ENCODE data around the gene IGSF9. TPM values are rescaled to one million over a fixed set of nuclear protein-coding genes. Genes with fewer than 3 reads are reported as not detected.

The IGSF9 gene
- total RNA-seq, 1 experiment from 2014 or later = 0.44 TPM

- BruUV-seq (replicated peaks) = no TSS peak
- intact Hi-C loops (cut with micrococcal nuclease) = no loop called here
- Mint-ChIP-seq H3K27ac (ENCODE audit: low read depth, unreplicated experiment) (no peak overlapping the region), H3K36me3 (ENCODE audit: insufficient read depth, unreplicated experiment) (no peaks in the 10 kb centered on the region), H3K9me3 (ENCODE audit: unreplicated experiment) (no peaks in the 10 kb centered on the region), H3K27me3 (ENCODE audit: insufficient read depth, unreplicated experiment) (no peaks in the 10 kb centered on the region), H3K4me1 (ENCODE audit: insufficient read depth, unreplicated experiment) (peaks cover 13% of the 10 kb centered on the region), H3K4me3 (ENCODE audit: unreplicated experiment) (no peak overlapping the region)
- ChIA-PET POLR2A (interaction anchor here (0.9 to 1.3 kb wide), 2 partner anchors 12 to 22 kb away, joined by 3 to 4 read pairs; no protein-coding TSS in a partner anchor), CTCF (interaction anchor here (0.5 to 4.3 kb wide), 8 partner anchors 15 to 781 kb away, joined by 3 to 28 read pairs (median 4); partner anchors contain the start of gene TAGLN2)
- peak; percentile 7 for DNase-seq (ENCODE audit: unreplicated experiment)
- no peak for TF ChIP-seq CTCF (IDR thresholded peaks at IDR 0.05; ENCODE audit: unreplicated experiment)
These were observed 46.1 kb upstream of the IGSF9 start for GRCh38 chr1:159991513-159991912.

GRCh38 chr1:159990005-159990404 lies 44.6 kb upstream of the IGSF9 start:
- Mint-ChIP-seq H3K4me1 (ENCODE audit: insufficient read depth, unreplicated experiment) (no peaks in the 10 kb centered on the region), H3K36me3 (ENCODE audit: insufficient read depth, unreplicated experiment) (no peaks in the 10 kb centered on the region), H3K4me3 (ENCODE audit: unreplicated experiment) (no peak overlapping the region), H3K27ac (ENCODE audit: low read depth, unreplicated experiment) (no peak overlapping the region), H3K9me3 (ENCODE audit: unreplicated experiment) (no peaks in the 10 kb centered on the region), H3K27me3 (ENCODE audit: insufficient read depth, unreplicated experiment) (no peaks in the 10 kb centered on the region)
- TF ChIP-seq CTCF (IDR thresholded peaks at IDR 0.05; ENCODE audit: unreplicated experiment) = no peak
- POLR2A ChIA-PET = interaction anchor here (0.6 to 1.5 kb wide), 3 partner anchors 16 to 64 kb away, joined by 3 to 4 read pairs (median 3); no protein-coding TSS in a partner anchor
- CTCF ChIA-PET = interaction anchor here (0.6 to 1.7 kb wide), 7 partner anchors 17 to 829 kb away, joined by 3 to 7 read pairs (median 3); partner anchors contain the start of genes KCNJ9 and TAGLN2
- BruUV-seq (replicated peaks) = no TSS peak
- intact Hi-C loops (cut with micrococcal nuclease) = no loop called here
- no peak for DNase-seq (ENCODE audit: unreplicated experiment)

DNA sequence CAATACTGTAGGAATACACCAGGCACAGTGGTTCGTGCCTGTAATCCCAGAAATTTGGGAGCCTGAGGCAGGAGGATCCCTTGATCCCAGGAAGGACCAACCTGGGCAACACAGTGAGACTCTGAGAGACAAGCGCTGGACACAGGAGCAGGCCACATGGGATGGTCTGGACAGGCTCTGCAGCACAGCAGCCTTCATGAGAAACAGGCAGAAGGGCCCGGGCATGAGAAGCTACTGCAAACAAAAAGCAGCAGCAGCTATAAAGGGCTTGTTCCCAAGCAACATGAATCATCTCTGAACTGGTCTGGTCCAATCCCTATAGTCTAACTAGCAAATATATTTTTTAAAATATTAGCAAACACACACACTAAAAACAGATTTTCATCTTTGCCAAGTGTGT lies 44.2 kb upstream of the IGSF9 start:
- H3K9me3 Mint-ChIP-seq (ENCODE audit: unreplicated experiment) = no peaks in the 10 kb centered on the region
- no peak for DNase-seq (ENCODE audit: unreplicated experiment)
- H3K27ac Mint-ChIP-seq (ENCODE audit: low read depth, unreplicated experiment) = no peak overlapping the region
- no peaks in the 10 kb centered on the region for H3K4me1 Mint-ChIP-seq (ENCODE audit: insufficient read depth, unreplicated experiment)
- BruUV-seq (replicated peaks) = no TSS peak
- TF ChIP-seq CTCF (IDR thresholded peaks at IDR 0.05; ENCODE audit: unreplicated experiment) = no peak
- H3K27me3 Mint-ChIP-seq (ENCODE audit: insufficient read depth, unreplicated experiment) = no peaks in the 10 kb centered on the region
- no peak overlapping the region for H3K4me3 Mint-ChIP-seq (ENCODE audit: unreplicated experiment)
- no peaks in the 10 kb centered on the region for H3K36me3 Mint-ChIP-seq (ENCODE audit: insufficient read depth, unreplicated experiment)
- ChIA-PET POLR2A (interaction anchor here (0.6 to 1.5 kb wide), 2 partner anchors 16 to 63 kb away, joined by 3 to 4 read pairs; no protein-coding TSS in a partner anchor), CTCF (interaction anchor here (0.6 to 8.7 kb wide), 5 partner anchors 17 to 97 kb away, joined by 3 to 75 read pairs (median 6); partner anchors contain the start of gene KCNJ9)
- intact Hi-C loops (cut with micrococcal nuclease) = no loop called here

GRCh38 chr1:159988006-159988405 lies 42.6 kb upstream of the IGSF9 start:
- no TSS peak for BruUV-seq (replicated peaks)
- Mint-ChIP-seq H3K27ac (ENCODE audit: low read depth, unreplicated experiment) (no peak overlapping the region), H3K4me3 (ENCODE audit: unreplicated experiment) (no peak overlapping the region), H3K9me3 (ENCODE audit: unreplicated experiment) (no peaks in the 10 kb centered on the region), H3K4me1 (ENCODE audit: insufficient read depth, unreplicated experiment) (no peaks in the 10 kb centered on the region), H3K27me3 (ENCODE audit: insufficient read depth, unreplicated experiment) (no peaks in the 10 kb centered on the region), H3K36me3 (ENCODE audit: insufficient read depth, unreplicated experiment) (no peaks in the 10 kb centered on the region)
- CTCF ChIA-PET = interaction anchor here (8.7 kb wide), 1 partner anchor 18 kb away, joined by 75 read pairs; no protein-coding TSS in a partner anchor
- intact Hi-C loops (cut with micrococcal nuclease) = no loop called here
- DNase-seq (ENCODE audit: unreplicated experiment) = no peak
- POLR2A ChIA-PET = interaction anchor here (1.0 kb wide), 1 partner anchor 18 kb away, joined by 4 read pairs; no protein-coding TSS in a partner anchor
- no peak for TF ChIP-seq CTCF (IDR thresholded peaks at IDR 0.05; ENCODE audit: unreplicated experiment)

All from MCF 10A (cell line).